ENCODE measurements around the gene FBXW12. TPM values are rescaled to one million over a fixed set of nuclear protein-coding genes. Genes with fewer than 3 reads are reported as not detected.
"Not testable (repeated sequence)": the region's sequence is repeated elsewhere in the genome, so short reads cannot be mapped to it uniquely, and the experiment has no call there.

The FBXW12 gene
- polyA plus RNA-seq, 1 of the 3 experiments (the other 2 are of a cell fraction), result 0.07 TPM

DNA sequence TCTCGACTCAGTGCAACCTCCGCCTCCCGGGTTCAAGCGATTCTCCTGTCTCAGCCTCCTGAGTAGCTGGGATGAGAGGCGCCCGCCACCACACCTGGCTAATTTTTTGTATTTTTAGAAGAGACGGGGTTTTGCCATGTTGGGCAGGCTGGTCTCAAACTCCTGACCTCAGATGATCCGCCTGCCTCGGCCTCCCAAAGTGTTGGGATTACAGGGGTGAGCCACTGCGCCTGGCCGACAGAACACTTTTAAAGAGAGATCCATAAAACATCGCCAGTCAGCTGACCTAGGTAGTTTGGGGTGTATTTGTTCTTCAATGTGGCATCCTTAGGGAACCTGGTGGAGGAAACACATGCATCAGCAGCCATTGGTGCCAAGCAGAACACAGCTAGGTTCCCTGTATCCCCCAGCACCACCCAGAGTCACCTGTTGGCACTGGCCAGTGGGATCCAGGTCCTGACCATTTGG lies 29.4 kb downstream of the FBXW12 start:
- peak overlapping the region in 1 of 2 experiments; percentile 65; a peak in 2 of 4 replicates for H3K27ac ChIP-seq (ENCODE audit: low read depth in 2 of 2, low read length in 1 of 2)
- H3K9me2 ChIP-seq; H3K9ac ChIP-seq; H3K9me3 ChIP-seq; H3K79me2 ChIP-seq (ENCODE audit: insufficient read depth); H2AFZ ChIP-seq (ENCODE audit: low read depth); H3K27me3 ChIP-seq (ENCODE audit: insufficient read depth); H4K20me1 ChIP-seq (ENCODE audit: insufficient read depth); H3K4me3 ChIP-seq (ENCODE audit: low read depth in 2 of 2, low read length in 1 of 2): not testable (repeated sequence)
- H3F3A ChIP-seq (replicated peaks; ENCODE audit: insufficient read depth), result peaks cover 12% of the 10 kb centered on the region
- H3K4me2 ChIP-seq, result peak overlapping the region; percentile 35; the same call in 1 of the 2 replicates
- DNase-seq, result peak; percentile 12
- WGBS (ENCODE audit: low lambda C conversion rate), result 95% methylated on average over 10 of the region's 12 CpGs
- ChIA-PET POLR2A (interaction anchor here (0.7 to 2.0 kb wide), 4 partner anchors 31 to 130 kb away, joined by 3 to 8 read pairs (median 4); partner anchors contain the start of gene CCDC51), CTCF (interaction anchor here (0.6 to 15.6 kb wide), 53 partner anchors 7 to 284 kb away, joined by 3 to 399 read pairs (median 5); partner anchors contain the start of genes ATRIP, CCDC51, FBXW12 and NCKIPSD)
- peaks cover 6 to 23% of the 10 kb centered on the region in 2 experiments; a peak in 2 of 4 replicates for H3K4me1 ChIP-seq (ENCODE audit: control insufficient read depth in 1 of 2, insufficient read depth in 2 of 2, low read depth in 1 of 2, low read length in 1 of 2)
- H3K36me3 ChIP-seq (replicated peaks in 1 of 2; ENCODE audit: control insufficient read depth in 1 of 2, insufficient read depth in 2 of 2, low read length in 1 of 2), result peaks cover 0 to 16% of the 10 kb centered on the region in 2 experiments

DNA sequence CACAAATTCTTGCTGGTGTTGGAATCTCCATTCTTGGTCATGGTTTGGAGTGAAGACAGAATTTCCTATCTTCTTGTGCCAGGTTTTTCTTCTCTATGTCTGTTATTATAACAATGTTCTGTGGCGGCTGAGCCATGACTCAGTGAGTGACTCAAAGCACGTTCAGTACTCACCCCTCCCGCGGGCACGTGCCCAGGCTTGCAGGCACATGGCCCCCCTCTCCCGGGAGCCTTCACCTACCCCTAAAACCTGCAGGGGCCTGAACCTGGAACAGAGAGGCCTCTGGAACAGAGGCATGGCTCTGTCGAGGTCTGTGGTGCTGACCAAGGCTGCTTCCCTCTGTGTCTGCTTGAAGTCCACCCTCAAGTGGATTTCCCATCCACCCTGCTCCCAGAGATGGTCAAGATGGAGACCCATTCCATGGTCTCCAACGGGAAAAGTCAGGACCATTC lies 30.3 kb downstream of the FBXW12 start:
- peak; percentile 18 for DNase-seq
- H2AFZ ChIP-seq (ENCODE audit: low read depth), result no peak overlapping the region
- peak overlapping the region; percentile 35; the same call in 1 of the 2 replicates for H3K4me2 ChIP-seq
- H4K20me1 ChIP-seq (ENCODE audit: insufficient read depth), result no peaks in the 10 kb centered on the region
- H3F3A ChIP-seq (replicated peaks; ENCODE audit: insufficient read depth), result peaks cover 12% of the 10 kb centered on the region
- H3K4me3 ChIP-seq (ENCODE audit: low read depth in 2 of 2, low read length in 1 of 2), result no peak overlapping the region
- H3K9me3 ChIP-seq, result no peaks in the 10 kb centered on the region
- H3K79me2 ChIP-seq (ENCODE audit: insufficient read depth), result no peaks in the 10 kb centered on the region
- CTCF ChIA-PET, result interaction anchor here (0.9 to 15.6 kb wide), 8 partner anchors 12 to 129 kb away, joined by 3 to 399 read pairs (median 12); partner anchors contain the start of genes FBXW12 and PLXNB1
- H3K9ac ChIP-seq, result no peak overlapping the region
- POLR2A ChIA-PET, result interaction anchor here (2.0 kb wide), 1 partner anchor 34 kb away, joined by 8 read pairs; no protein-coding TSS in a partner anchor
- 19% methylated on average over 8 of the region's 8 CpGs for WGBS (ENCODE audit: low lambda C conversion rate)
- peak overlapping the region in 1 of 2 experiments; percentile 65; a peak in 3 of 4 replicates for H3K27ac ChIP-seq (ENCODE audit: low read depth in 2 of 2, low read length in 1 of 2)
- H3K27me3 ChIP-seq (ENCODE audit: insufficient read depth), result no peaks in the 10 kb centered on the region
- H3K36me3 ChIP-seq (replicated peaks in 1 of 2; ENCODE audit: control insufficient read depth in 1 of 2, insufficient read depth in 2 of 2, low read length in 1 of 2), result peaks cover 0 to 17% of the 10 kb centered on the region in 2 experiments
- H3K9me2 ChIP-seq, result no peaks in the 10 kb centered on the region
- H3K4me1 ChIP-seq (ENCODE audit: control insufficient read depth in 1 of 2, insufficient read depth in 2 of 2, low read depth in 1 of 2, low read length in 1 of 2), result peaks cover 6 to 23% of the 10 kb centered on the region in 2 experiments; a peak in 2 of 4 replicates
- TF ChIP-seq MEF2A (IDR thresholded peaks at IDR 0.05; ENCODE audit: borderline replicate concordance, low read depth) (no peak), NFIC (IDR thresholded peaks at IDR 0.05; ENCODE audit: borderline replicate concordance) (peak; percentile 74), GATA2 (CRISPR knock-in tag; IDR thresholded peaks at IDR 0.05) (no peak), FOXJ3 (CRISPR knock-in tag; IDR thresholded peaks at IDR 0.05) (no peak), RFX5 (IDR thresholded peaks at IDR 0.05; ENCODE audit: low read length) (no peak), EP300 (IDR thresholded peaks at IDR 0.05; ENCODE audit: borderline replicate concordance in 1 of 2, low read depth in 1 of 2, low read length in 1 of 2) (peak in 1 of 2 experiments; percentile 67; a peak in 2 of 4 replicates), GABPA (IDR thresholded peaks at IDR 0.05; ENCODE audit: low read depth) (0 out of 2 replicates have a peak, but pooled peaks have one; percentile 21), SIN3A (IDR thresholded peaks at IDR 0.05; ENCODE audit: borderline replicate concordance, low read depth, low read length) (no peak), FOSL2 (IDR thresholded peaks at IDR 0.05; ENCODE audit: borderline replicate concordance, low read depth) (peak; percentile 97), JUND (IDR thresholded peaks at IDR 0.05) (peak; percentile 87), TAF1 (IDR thresholded peaks at IDR 0.05; ENCODE audit: borderline replicate concordance, low read depth, low read length) (no peak), MXI1 (IDR thresholded peaks at IDR 0.05; ENCODE audit: low read depth, low read length) (no peak)
- TF ChIP-seq, protein P1, sequence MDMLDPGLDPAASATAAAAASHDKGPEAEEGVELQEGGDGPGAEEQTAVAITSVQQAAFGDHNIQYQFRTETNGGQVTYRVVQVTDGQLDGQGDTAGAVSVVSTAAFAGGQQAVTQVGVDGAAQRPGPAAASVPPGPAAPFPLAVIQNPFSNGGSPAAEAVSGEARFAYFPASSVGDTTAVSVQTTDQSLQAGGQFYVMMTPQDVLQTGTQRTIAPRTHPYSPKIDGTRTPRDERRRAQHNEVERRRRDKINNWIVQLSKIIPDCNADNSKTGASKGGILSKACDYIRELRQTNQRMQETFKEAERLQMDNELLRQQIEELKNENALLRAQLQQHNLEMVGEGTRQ (IDR thresholded peaks at IDR 0.05; ENCODE audit: borderline replicate concordance, low read depth, low read length), result no peak
- TF ChIP-seq, protein P2, sequence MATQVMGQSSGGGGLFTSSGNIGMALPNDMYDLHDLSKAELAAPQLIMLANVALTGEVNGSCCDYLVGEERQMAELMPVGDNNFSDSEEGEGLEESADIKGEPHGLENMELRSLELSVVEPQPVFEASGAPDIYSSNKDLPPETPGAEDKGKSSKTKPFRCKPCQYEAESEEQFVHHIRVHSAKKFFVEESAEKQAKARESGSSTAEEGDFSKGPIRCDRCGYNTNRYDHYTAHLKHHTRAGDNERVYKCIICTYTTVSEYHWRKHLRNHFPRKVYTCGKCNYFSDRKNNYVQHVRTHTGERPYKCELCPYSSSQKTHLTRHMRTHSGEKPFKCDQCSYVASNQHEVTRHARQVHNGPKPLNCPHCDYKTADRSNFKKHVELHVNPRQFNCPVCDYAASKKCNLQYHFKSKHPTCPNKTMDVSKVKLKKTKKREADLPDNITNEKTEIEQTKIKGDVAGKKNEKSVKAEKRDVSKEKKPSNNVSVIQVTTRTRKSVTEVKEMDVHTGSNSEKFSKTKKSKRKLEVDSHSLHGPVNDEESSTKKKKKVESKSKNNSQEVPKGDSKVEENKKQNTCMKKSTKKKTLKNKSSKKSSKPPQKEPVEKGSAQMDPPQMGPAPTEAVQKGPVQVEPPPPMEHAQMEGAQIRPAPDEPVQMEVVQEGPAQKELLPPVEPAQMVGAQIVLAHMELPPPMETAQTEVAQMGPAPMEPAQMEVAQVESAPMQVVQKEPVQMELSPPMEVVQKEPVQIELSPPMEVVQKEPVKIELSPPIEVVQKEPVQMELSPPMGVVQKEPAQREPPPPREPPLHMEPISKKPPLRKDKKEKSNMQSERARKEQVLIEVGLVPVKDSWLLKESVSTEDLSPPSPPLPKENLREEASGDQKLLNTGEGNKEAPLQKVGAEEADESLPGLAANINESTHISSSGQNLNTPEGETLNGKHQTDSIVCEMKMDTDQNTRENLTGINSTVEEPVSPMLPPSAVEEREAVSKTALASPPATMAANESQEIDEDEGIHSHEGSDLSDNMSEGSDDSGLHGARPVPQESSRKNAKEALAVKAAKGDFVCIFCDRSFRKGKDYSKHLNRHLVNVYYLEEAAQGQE (IDR thresholded peaks at IDR 0.05; ENCODE audit: low read depth, low read length), result 0 out of 2 replicates have a peak, but pooled peaks have one; percentile 10
- TF ChIP-seq, protein P3, sequence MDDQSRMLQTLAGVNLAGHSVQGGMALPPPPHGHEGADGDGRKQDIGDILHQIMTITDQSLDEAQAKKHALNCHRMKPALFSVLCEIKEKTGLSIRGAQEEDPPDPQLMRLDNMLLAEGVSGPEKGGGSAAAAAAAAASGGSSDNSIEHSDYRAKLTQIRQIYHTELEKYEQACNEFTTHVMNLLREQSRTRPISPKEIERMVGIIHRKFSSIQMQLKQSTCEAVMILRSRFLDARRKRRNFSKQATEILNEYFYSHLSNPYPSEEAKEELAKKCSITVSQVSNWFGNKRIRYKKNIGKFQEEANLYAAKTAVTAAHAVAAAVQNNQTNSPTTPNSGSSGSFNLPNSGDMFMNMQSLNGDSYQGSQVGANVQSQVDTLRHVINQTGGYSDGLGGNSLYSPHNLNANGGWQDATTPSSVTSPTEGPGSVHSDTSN (IDR thresholded peaks at IDR 0.05), result peak; percentile 51; the same call in 1 of the 2 replicates
- TF ChIP-seq, protein P4, sequence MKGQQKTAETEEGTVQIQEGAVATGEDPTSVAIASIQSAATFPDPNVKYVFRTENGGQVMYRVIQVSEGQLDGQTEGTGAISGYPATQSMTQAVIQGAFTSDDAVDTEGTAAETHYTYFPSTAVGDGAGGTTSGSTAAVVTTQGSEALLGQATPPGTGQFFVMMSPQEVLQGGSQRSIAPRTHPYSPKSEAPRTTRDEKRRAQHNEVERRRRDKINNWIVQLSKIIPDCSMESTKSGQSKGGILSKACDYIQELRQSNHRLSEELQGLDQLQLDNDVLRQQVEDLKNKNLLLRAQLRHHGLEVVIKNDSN (IDR thresholded peaks at IDR 0.05; ENCODE audit: borderline replicate concordance, low read depth), result peak; percentile 75
- TF ChIP-seq, protein P5, sequence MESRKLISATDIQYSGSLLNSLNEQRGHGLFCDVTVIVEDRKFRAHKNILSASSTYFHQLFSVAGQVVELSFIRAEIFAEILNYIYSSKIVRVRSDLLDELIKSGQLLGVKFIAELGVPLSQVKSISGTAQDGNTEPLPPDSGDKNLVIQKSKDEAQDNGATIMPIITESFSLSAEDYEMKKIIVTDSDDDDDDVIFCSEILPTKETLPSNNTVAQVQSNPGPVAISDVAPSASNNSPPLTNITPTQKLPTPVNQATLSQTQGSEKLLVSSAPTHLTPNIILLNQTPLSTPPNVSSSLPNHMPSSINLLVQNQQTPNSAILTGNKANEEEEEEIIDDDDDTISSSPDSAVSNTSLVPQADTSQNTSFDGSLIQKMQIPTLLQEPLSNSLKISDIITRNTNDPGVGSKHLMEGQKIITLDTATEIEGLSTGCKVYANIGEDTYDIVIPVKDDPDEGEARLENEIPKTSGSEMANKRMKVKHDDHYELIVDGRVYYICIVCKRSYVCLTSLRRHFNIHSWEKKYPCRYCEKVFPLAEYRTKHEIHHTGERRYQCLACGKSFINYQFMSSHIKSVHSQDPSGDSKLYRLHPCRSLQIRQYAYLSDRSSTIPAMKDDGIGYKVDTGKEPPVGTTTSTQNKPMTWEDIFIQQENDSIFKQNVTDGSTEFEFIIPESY (IDR thresholded peaks at IDR 0.05; ENCODE audit: borderline replicate concordance, low read depth), result no peak

All from SK-N-SH (cell line).